GM21360 (cell line): ENCODE measurements around the gene DUSP8.

Source experiments
- ATAC-seq: cut with Tn5 transposase; IDR thresholded peaks from one replicate; pipeline ENCODE4 v1.9.1; 2021; ENCODE audit warnings: mild to moderate bottlenecking, moderate library complexity; ENCODE audit not compliant: unreplicated experiment

DUSP8 gene

GRCh38 chr11:1536065-1536843 is 35.8 kb downstream of the DUSP8 start:
- ATAC-seq: no peak

- no peak for ATAC-seq
Measured at GRCh38 chr11:1534682-1535081, 37.4 kb downstream of the DUSP8 start.

- ATAC-seq: no peak
Measured at GRCh38 chr11:1534171-1534570, 37.9 kb downstream of the DUSP8 start.

- no peak for ATAC-seq
Measured at GRCh38 chr11:1533342-1533725, 38.7 kb downstream of the DUSP8 start.

- ATAC-seq: no peak
Measured at GRCh38 chr11:1532606-1533341, 39.3 kb downstream of the DUSP8 start.

GRCh38 chr11:1532014-1532586 is 40.0 kb downstream of the DUSP8 start:
- ATAC-seq: no peak

- no peak for ATAC-seq
Measured at GRCh38 chr11:1531449-1532013, 40.5 kb downstream of the DUSP8 start.

GRCh38 chr11:1530686-1531448 is 41.2 kb downstream of the DUSP8 start:
- ATAC-seq: no peak

GRCh38 chr11:1529774-1530173 is 42.3 kb downstream of the DUSP8 start:
- ATAC-seq: no peak

GRCh38 chr11:1529286-1529685 is 42.8 kb downstream of the DUSP8 start:
- no peak for ATAC-seq

GRCh38 chr11:1528710-1529109 is 43.4 kb downstream of the DUSP8 start:
- ATAC-seq: no peak

GRCh38 chr11:1526785-1527184 is 45.3 kb downstream of the DUSP8 start:
- no peak for ATAC-seq

GRCh38 chr11:1523779-1524178 is 48.3 kb downstream of the DUSP8 start:
- ATAC-seq: no peak

GRCh38 chr11:1523077-1523476 is 49.0 kb downstream of the DUSP8 start:
- no peak for ATAC-seq

GRCh38 chr11:1522081-1522424 is 50.0 kb downstream of the DUSP8 start:
- peak; percentile 35 for ATAC-seq

GRCh38 chr11:1521382-1522080 is 50.5 kb downstream of the DUSP8 start:
- peak; percentile 77 for ATAC-seq

- ATAC-seq: no peak
Measured at GRCh38 chr11:1520663-1521267, 51.3 kb downstream of the DUSP8 start.

- ATAC-seq: no peak
Measured at GRCh38 chr11:1520209-1520662, 51.8 kb downstream of the DUSP8 start.

GRCh38 chr11:1519028-1520010 is 52.8 kb downstream of the DUSP8 start:
- no peak for ATAC-seq
